ENCODE results near the gene ADPRHL1. TPM values are rescaled to one million over a fixed set of nuclear protein-coding genes. Genes with fewer than 3 reads are reported as not detected.

ADPRHL1 gene
- total RNA-seq, 1 experiment from 2014 or later = 2.7 TPM

DNA sequence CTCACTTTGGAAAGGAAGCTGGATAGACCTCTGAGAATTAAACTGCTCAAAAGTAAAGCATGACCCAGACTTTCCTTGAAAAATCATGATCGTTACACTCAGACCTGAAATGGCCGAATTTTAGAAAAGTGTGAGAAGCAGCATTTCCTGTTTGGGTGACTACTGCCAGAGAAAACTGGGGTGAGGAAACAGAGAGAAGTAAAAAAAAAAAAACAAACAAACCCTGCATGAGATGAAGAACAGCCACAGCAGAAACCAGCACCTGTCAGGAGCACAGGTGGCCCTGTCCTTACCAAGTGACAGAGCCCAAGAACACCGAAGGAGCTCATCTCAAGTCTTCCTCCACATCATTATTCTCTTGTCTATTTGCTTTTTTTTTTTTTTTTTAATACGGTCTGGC is 12.0 kb upstream of the ADPRHL1 start:
- H3K27ac ChIP-seq (ENCODE audit: insufficient read length, low read depth, low read length) = no peak overlapping the region
- no peak overlapping the region for H2BK120ac ChIP-seq (ENCODE audit: low read depth, low read length, poor library complexity, severe bottlenecking)
- no peak overlapping the region for H2AFZ ChIP-seq (ENCODE audit: low read length)
- peaks cover 14 to 17% of the 10 kb centered on the region in 2 experiments for H3K4me1 Mint-ChIP-seq
- no peak overlapping the region for H4K5ac ChIP-seq (ENCODE audit: insufficient read length, low read depth, low read length)
- H3K4me3 Mint-ChIP-seq = no peak overlapping the region
- H4K91ac ChIP-seq (ENCODE audit: insufficient read length, low read depth, low read length) = no peak overlapping the region
- H3K27ac Mint-ChIP-seq = peak overlapping the region in 1 of 3 experiments; percentile 14; a peak in 2 of 7 replicates
- DNase-seq = no peak
- H2BK15ac ChIP-seq (ENCODE audit: low read depth, low read length) = no peak overlapping the region
- no peak overlapping the region for H2BK5ac ChIP-seq (ENCODE audit: insufficient read length, low read length)
- H3T11ph ChIP-seq (ENCODE audit: low read length) = no peak overlapping the region
- H4K20me1 ChIP-seq (ENCODE audit: control insufficient read depth, insufficient read depth, insufficient read length) = no peaks in the 10 kb centered on the region
- no peaks in the 10 kb centered on the region for H3K4me1 ChIP-seq (ENCODE audit: insufficient read depth, low read length)
- WGBS (ENCODE audit: extremely low coverage, insufficient read length, low lambda C conversion rate) = no CpG with 5 or more reads among the region's 4 CpGs
- H3K23ac ChIP-seq (ENCODE audit: insufficient read length, low read depth, low read length) = no peak overlapping the region
- no peaks in the 10 kb centered on the region for H3K23me2 ChIP-seq (ENCODE audit: insufficient read length, low read depth, low read length, poor library complexity, severe bottlenecking)
- H3K36me3 Mint-ChIP-seq (ENCODE audit: insufficient read depth in 1 of 3, low read depth in 3 of 3) = peaks cover 14 to 61% (median 51%) of the 10 kb centered on the region in 3 experiments; a peak in 6 of 7 replicates
- no peak overlapping the region for H4K8ac ChIP-seq (replicated peaks; ENCODE audit: insufficient read length, low read depth, low read length)
- H2BK20ac ChIP-seq (ENCODE audit: low read depth, low read length, poor library complexity, severe bottlenecking) = no peak overlapping the region
- H3K18ac ChIP-seq (ENCODE audit: insufficient read length, low read depth, low read length) = no peak overlapping the region
- H3K9me3 ChIP-seq (ENCODE audit: control insufficient read depth, low read depth, low read length) = no peaks in the 10 kb centered on the region
- TF ChIP-seq, protein P1, sequence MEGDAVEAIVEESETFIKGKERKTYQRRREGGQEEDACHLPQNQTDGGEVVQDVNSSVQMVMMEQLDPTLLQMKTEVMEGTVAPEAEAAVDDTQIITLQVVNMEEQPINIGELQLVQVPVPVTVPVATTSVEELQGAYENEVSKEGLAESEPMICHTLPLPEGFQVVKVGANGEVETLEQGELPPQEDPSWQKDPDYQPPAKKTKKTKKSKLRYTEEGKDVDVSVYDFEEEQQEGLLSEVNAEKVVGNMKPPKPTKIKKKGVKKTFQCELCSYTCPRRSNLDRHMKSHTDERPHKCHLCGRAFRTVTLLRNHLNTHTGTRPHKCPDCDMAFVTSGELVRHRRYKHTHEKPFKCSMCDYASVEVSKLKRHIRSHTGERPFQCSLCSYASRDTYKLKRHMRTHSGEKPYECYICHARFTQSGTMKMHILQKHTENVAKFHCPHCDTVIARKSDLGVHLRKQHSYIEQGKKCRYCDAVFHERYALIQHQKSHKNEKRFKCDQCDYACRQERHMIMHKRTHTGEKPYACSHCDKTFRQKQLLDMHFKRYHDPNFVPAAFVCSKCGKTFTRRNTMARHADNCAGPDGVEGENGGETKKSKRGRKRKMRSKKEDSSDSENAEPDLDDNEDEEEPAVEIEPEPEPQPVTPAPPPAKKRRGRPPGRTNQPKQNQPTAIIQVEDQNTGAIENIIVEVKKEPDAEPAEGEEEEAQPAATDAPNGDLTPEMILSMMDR (conservative IDR thresholded peaks at IDR 0.05) = no peak
- no peaks in the 10 kb centered on the region for H3K27me3 Mint-ChIP-seq (ENCODE audit: low read depth)
- no peak overlapping the region for H2BK12ac ChIP-seq (ENCODE audit: insufficient read length, low read depth, low read length)
- H3K56ac ChIP-seq (ENCODE audit: insufficient read length, low read depth, low read length) = no peak overlapping the region
- H2AK5ac ChIP-seq (ENCODE audit: insufficient read length, low read length) = no peak overlapping the region
- no peaks in the 10 kb centered on the region for H3K27me3 ChIP-seq (ENCODE audit: insufficient read depth, low read length)
- H3K79me2 ChIP-seq (ENCODE audit: insufficient read depth, low read length) = no peaks in the 10 kb centered on the region
- no peaks in the 10 kb centered on the region for H3K9me3 Mint-ChIP-seq
- H3K14ac ChIP-seq (ENCODE audit: insufficient read depth, low read length) = no peak overlapping the region
- no peak overlapping the region for H3K9ac ChIP-seq (ENCODE audit: extremely low read depth, insufficient read length, low read length)
- no peak overlapping the region for H3K4ac ChIP-seq (ENCODE audit: low read depth, low read length)
- no peaks in the 10 kb centered on the region for H3K79me1 ChIP-seq (ENCODE audit: insufficient read depth, low read depth, low read length, poor library complexity, severe bottlenecking)
- H3K4me2 ChIP-seq (ENCODE audit: insufficient read depth, insufficient read length, low read length) = no peak overlapping the region
